ENCODE results near the gene ERC1.
A peak's percentile ranks its signal among the peaks of the same experiment; 100 is the strongest.

ERC1 gene

DNA sequence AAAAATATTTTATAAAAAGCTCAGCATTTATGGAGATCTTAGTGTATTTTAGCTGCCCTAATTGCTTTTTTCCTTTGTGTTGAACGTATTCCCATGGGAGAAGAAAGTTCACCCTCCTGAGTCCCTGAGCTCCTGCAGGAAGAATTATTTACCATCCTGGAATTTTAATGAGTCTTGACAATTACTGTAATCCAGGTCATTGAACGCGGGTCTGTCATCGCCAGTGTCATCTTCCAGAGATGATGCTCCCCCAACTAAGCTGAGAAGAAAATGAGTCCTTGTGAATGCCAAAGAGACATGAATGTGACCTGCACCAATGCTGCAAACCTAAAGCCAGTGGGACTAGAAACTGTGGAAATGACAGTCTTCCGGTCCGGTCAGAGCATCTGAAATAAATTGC, 473.9 kb downstream of the ERC1 start:
- no peak for DNase-seq

DNA sequence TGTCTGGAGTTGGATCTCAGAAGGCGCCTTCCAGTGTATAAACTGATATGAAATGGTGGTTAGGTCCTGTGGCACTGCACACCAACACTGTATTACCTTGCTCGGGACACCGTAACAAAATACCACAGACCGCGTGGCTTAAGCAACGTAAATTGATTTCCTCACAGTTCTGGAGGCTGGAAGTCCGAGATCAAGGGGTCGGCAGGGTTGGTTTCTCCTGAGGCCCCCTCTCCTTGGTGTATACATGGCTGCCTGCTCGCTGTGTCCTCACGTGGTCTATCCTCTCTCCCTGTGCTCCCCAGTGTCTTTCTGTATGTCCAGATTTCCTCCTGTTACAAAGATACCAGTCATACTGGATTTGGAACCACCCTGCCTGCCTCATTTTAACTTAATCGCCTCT, 475.0 kb downstream of the ERC1 start:
- DNase-seq = no peak

DNA sequence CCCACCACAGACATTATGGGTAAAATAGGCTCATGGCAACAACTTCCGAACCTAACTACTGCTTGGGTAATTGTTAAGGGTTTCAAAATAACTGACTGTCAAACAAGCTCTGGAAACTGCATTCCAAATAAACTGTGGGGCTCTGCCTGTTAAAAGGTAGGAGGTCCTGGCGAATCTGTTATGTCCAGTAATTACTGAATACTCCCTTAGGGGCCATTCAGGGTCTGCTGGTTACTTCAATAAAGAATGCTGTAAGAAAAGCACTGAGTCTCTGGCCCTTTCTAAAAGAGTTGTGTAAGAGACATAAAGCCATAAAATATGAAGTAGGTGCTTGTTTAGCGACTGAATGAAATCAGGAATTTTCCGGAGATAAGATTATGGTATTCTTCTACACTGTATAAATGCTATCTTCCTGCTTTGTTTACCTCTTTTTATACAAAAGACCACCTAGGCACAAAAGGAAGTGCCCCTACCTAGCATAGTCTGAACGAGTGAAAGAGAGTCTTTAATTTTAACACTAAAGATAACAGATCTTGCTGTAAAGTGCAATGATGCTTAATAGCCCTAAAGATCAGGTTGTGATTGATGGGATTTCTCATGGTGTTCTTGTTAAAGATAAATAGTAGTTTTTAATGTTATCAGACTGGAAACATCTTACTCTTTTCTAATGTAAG, 475.6 kb downstream of the ERC1 start:
- DNase-seq = no peak

DNA sequence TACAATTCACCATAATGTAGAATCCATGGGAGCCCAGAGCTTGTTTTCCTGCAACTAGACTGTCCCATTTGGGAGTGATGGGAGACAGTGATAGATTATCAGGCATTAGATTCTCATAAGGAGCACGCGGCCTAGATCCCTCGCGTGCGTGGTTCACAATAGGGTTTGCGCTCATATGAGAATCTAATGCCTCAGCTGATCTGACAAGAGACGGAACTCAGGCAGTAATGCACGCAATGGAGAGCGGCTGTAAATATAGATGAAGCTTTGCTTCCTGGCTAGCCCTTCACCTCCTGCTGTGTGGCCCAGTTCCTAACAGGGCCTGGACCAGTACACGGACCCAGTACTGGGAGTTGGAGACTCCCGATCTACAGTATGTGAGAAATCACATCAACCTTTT, 476.7 kb downstream of the ERC1 start:
- no peak for DNase-seq

DNA sequence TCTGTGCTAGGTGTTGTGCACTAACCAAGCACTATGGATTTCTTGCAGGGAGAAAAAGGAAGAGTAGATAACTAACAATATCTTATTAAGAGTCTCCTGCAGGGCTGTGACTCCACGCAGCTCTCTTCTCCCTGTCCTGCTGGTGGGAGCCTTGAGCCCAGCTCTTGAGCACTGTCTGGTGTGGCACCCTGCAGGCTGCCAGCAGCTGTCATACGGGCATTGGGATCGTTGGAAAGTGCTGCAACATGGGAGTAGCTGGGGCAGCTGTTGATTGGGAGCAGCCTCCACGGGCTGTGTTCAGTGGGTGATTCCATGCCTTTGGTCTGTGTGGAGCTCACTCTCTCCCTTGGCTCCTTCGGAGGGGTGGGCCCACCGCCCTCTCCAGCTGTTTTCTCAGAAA, 478.0 kb downstream of the ERC1 start:
- no peak for DNase-seq

DNA sequence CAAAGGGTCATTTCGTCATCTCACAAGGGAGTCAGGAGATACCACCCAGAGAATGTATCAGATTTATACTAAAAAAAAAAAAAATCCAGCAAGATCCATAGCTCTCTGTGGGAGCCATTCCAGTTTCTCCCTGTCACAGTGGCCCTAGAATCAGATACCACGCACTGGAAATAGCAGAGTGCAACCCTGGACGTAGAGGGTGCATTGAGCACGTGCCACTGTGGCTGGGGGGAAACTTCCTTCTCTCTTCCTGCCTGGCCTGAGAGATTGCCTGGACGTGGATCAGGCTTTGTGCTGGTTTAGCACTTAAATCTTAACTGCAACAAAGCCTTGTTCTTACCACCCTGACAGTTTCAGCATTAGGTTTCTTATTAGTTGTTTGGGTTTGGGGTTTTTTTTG, 479.0 kb downstream of the ERC1 start:
- no peak for DNase-seq

DNA sequence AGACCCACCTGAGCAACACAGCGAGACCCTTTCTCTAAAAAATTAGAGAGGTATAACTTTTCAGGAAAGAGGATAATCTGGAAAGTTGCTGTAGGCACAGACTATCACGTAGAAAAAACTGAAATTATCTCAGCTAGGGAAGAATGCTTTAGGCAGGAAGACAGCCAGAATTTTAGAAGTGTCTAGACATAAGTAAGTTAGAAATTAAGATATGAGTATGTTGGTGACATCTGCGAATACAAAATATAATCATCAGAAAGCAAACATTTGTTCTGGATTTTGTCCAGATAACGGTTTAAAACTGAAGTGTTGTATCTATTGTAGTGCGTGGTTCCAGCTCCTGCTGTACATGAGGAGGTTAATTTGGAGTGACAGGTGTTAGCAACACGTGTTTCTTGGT, 480.2 kb downstream of the ERC1 start:
- no peak for DNase-seq

DNA sequence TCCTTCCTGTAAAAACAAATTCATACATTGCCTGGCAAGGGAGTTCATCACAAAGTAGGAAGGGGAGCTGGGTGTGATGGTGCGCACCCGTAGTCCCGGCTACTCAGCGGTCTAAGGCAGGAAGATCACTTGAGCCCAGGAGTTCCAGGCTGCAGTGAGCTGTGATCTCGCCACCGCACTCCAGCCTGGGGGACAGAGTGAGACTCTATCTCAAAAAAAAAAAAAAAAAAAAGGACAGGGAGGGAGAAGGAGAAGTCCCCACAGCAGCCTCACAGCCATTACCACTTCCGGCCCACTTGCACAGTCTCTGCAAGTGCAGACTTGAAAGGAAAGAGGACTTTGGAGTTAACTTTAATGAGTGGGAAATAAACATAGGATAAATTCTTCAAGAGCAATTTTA, 482.4 kb downstream of the ERC1 start:
- peak; percentile 17 for DNase-seq

DNA sequence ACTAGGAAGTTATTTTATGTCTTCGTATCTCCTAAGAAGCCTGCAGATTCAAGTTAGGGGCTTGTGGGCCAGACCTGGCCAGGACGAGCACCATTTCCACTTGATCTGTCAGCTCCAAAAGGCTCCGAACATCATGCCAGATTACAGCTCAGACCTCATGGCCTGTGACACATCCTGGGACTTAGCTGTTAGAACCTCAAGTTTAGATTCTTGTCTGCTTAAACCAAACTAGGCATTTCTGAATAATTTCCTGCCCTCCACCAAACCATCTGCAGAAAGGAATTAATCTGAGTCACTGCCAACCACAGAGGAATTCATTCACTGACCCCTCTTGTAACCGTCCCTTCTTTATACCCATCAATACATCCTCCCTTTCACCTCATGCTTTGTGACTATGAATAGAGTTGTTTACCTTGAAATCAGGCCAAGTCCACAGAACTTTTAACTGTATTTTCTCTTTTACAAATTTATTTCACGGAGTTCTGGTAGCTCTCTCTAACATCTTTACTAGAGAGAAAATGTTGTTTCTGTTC, 483.1 kb downstream of the ERC1 start:
- no peak for DNase-seq

DNA sequence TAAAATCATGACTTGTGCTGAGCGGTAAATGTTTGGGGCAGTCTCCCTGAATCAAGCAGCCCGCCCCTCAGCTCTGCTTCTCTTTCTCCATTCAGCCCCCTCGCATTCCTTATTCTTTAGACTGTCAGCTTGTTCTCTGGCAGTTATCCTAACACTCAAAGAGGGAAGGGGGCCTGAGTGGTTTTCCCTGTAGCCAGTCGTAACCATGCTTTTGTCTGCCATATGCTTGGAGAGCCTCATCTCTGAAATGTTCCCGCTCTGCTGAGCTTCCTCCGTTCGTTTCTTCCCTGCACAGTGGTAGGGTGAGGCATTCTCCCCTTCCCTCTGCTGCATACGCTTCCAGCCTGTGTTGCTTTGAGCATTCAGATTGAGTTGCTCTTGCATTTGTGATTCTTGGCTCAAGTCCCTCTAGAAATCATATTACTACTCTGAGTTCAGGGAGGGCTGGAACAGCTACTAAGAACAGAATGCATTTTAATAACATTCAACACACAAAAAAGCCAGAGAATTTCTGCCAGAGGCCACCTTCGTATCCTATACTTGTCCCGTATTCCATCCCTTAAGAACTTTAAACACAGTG, 483.6 kb downstream of the ERC1 start:
- no peak for DNase-seq

DNA sequence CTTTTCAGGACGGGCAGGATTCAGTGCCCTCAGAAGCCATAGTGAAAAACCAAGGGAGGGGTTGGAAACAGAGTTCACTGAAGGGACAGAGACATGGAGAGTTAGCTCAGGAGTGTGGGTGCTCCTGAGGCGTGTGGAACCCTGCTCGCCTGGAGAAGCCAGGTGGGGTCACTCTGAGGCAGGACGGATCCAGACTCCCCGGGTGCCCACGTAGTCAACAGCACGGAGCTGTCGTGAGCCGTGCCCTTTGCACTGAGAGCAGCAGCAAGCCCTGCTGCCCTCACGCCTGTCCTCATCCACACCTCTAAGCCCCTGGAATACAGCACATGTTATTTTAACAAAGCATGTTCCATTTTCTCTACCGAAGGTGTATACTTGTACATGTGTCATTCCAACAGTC, 488.6 kb downstream of the ERC1 start:
- no peak for DNase-seq

DNA sequence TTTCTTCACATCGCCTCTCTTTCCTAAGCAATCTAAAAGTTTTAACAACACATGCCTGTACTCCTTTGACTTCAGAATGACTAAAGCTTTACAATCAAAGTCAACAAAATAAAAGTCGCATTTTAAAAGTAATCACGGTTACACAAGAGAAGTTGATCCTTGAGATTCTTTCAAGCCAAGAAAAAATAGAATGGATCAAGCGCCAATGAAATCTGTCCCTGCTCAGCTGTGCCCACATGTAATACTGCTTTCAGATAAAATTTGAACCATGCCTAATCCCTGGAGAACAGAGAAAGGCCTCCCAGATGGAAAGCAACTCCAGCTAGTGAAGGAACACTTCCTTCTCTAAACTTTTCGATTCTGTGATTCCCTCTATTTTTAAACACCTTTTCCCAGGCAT, 490.3 kb downstream of the ERC1 start:
- no peak for DNase-seq

DNA sequence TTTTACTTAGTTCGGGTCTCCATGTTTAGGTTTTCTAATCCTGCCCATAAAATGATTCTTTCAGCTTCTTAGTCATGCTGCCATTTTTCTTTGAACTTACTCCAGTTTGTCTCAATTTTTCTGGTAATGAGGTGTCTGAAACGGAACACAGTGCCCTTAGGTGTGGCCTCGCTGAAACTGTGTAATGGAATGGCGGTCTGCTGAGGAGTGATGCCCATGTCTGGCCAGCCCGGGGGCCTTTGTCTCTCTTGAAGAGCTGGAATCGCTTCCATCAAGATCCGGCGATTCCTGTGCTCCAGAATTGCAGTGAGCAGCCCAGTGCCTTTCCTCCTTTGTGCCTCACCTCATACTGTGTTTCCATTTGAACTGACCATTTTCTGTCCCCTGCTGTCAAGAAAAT, 490.9 kb downstream of the ERC1 start:
- no peak for DNase-seq

DNA sequence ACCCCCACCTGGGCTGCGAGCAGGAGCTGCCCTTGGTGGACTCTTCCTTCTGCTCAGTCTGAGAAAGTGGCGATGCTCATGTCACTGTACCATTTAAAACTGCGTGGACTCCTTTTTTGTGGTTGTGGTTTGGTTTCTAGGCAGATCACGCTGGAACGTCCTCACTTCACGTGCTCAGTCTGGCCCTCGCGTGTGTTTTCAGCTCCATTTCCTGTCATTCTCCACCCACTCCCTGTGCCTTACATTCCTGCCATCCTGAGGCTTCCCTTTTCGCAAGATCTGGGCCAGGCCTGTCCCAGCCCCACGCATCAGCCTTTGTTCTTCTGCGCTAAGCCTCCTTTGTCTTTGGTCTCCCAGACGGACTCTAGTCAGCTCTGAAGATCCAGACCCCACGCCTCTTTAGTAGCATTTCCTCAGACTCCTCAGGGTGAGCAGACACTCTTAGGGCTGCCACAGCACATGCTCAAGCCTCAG, 497.9 kb downstream of the ERC1 start:
- DNase-seq = peak; percentile 26

DNA sequence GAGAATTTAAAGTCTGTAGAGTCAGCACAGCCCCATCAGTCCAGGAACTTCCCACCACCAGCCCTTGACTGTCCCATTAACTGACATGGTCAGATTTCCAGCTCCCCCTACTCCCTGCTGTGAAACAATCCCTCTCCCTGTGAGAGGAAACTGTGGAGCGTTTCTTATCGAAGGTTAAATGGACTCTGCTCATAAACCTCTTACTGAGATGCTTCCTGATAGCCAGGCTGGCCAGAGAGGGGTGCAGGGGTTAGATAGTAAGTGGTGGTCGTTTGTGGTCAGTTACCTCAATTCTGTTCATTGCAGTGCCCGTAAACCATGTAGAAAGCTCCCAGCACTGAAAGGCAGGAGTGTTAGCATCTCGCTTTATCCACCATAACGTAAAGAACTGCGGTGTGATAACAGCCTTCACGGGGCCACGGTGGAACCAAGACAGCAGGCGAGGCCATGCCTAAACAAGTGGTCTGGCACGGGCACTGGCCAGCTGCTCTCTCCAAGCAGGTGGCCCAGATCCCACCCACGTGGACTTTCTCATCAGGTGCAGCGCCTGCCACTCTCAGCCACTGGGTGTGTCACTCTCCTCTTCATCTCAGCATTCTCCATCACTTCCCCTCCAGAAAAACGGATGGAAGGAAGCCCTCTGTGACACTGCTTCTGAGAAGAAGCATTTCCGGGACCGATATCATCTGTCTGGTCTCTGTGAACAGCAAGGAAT, 501.1 kb downstream of the ERC1 start:
- DNase-seq = no peak

DNA sequence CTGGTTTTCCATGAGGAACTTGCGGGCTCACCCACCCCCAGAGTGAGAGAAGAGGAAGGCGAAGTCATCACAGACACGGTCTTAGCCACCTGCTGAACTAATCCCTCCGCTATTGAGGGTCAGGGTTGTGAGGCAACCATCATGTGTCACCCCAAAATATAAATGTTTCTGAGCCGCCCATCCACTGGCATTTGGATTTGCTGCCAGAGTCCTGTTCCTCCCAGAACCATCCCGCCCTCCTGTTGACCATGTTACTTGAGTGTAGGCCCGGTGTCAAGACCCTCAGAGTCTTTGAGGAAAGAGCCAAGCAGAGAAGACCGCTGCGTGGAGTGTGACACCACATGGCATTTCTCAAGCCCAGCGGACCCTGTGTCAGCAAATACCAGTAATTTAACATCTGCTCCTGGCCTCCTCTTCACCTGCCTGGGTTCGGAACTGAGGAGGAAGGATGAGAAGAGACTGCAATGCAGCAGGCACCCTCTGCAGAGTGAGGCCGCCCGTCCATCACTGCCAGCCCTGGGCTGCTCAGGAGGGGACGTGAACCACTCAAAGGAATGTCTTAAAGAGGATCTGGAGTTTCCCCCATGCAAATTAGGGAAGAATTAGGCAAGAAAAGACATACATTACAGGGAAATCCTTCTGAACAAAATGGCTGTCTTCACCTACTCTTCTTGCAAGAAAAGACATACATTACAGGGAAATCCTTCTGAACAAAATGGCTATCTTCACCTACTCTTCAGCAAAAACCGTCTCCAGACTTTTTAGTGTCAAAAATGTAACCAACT, 502.9 kb downstream of the ERC1 start:
- DNase-seq = no peak

DNA sequence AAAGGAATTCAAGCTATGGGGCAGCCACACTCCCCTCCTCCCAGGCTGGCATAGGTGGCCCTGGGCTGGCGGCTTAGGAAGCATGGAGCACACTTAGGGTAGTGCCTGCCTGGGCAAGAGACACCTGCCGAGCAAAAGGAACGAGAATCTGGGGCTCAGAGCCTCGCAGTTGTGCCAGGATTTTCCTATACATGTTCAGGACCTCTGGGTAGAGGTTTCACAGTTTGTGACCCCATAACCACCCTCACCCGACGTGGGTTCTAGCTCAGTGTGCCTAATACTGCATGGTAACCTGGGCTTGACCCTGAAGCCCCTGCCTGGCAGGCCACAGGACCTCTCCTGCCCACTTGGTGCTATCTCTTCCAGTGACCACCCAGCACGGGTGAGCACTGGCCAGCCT, 503.8 kb downstream of the ERC1 start:
- DNase-seq = no peak

DNA sequence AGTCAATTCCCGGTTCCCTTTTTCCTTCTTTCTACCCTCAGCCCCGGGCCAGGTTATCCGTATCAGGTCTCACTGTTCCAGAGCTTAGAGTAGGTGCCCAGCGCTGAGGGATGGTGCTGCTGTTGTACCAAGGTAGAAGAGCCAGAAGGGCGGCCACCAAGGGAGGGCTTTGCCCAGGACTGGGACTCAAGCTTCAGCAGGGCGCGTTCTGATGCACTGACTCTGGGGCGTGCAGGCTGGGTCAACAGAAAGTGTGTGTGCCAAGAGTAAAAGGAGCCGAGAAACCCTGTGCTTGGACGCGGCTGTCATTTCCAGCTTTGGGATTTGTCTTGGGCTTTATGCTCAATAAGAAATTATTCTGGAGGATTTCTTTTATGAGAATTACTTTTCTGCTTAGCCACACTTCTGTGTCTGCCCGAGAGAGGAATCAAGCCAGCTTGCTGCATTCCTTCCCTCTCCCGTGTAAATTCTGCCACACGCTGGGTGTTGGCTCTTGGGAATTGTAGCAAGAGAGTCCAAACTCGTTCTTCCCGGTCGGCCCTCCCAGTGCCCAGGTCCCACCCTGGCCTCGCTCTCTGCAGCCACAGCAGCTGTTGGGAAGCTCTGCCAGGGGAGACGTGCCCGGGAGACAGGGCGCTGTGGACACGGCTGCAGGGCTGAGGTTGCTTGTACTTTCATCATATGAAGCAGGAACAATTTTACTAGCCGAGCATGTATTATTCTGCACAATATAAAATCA, 505.3 kb downstream of the ERC1 start:
- no peak for DNase-seq

DNA sequence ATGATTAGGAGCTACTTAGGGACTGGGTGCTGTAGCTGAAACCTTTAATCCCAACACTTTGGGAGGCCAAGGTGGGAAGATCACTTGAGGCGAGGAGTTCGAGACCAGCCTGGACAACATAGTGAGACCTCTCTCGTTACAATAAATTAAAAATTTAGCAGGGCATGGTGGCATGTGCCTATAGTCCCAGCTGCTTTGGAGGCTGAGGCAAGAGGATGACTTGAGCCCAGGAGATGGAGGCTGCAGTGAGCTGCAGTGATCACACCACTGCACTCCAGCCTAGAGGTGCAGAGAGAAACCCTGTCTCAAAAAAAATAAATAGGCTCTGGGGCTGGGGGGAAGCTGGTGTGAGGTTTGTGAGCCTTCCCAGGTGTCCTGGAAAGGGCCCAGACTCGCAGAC, 506.1 kb downstream of the ERC1 start:
- DNase-seq = no peak

DNA sequence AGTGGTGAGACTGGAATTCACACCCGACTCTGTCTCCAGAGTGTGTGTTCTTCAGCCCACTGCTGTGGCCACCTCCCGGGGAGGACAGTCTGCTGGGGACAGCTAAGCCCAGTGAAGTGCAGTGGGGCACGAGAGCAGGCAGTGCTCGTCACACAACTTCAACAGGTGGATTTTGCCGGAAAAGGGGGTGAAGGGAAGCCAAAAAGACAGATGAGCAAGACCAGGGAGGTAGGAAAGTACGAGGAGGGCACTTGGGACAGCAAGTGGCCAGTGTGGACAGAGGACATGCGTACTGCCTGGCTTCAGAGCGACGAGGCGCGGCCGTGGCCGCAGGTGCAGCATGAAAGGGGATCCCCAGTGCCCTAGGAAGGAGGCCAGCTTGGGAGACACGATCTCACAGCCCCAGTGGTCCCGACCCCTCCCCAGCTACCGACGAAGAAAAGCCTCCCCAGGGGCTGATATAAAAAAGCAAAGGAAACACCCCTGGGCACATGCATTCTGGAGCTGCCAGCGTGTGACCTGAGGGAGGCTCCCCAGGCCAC, 507.2 kb downstream of the ERC1 start:
- no peak for DNase-seq

DNA sequence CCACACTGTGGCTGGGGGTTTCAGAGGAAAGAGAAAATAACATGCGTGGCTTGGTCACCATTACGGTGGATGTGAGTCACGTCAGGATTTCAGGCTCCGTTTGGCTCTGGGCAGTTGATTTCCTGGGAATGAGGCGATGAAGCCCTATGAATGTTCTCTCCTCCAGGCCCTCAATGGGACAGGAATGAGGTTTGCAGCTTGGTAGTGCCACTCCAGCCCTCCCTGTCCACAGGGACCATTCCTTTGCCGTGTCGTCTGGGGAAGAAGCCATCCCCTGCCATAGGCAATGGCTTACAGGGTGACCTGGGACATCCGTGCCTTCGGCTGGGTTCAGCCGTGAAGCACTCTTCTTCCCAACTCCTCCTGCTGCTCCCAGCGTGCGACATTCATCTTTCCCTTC, 508.3 kb downstream of the ERC1 start:
- no peak for DNase-seq

DNA sequence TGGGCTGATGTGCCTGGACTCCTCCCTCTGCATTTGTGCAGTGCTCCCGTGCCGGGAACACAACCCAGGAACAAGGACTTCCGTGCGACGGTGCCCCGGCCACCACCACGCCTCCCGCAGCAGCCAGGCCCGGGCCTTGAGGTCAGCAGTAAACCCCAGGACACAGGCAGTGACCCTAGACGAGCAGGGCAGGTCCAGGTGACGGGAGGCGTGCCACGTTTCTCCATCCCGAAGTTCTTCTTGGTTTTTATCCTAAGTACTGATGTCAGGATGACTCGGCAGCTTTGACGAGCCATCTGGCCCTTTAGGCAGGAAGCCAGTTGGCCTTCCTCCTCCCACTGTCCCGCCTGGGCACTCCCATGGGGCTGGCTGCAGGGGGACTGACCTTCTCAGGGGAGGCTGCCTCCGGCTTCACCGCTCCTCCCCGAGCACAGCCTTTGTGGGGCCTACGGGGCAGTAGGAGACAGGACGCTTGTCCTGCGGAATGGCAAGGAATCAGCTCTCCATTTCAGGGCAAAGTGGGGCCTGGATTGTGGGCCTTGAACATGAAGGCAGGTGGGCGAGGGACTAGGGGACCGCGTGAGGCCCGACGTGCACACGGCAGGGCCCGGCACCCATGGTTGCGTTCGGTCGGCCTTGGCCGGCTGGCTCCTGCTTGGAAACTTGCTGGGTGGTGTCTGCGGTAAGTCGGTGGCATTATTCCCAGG, 509.2 kb downstream of the ERC1 start:
- no peak for DNase-seq
